K562 (cell line): ENCODE data around the gene ADNP2. TPM values are rescaled to one million over a fixed set of nuclear protein-coding genes. Genes with fewer than 3 reads are reported as not detected.

Experiments
- ARHGAP35 ChIP-seq: fragments of 450-650 bp; IDR thresholded peaks from 2 replicates; pipeline ENCODE4 v1.6.1; 2018; ENCODE audit not compliant: partially characterized antibody
- BRD9 ChIP-seq: fragments of 450-650 bp; IDR thresholded peaks from 2 replicates; pipeline ENCODE4 v1.6.1; 2018; ENCODE audit warnings: low read depth; ENCODE audit not compliant: partially characterized antibody
- MBD1 ChIP-seq: fragments of 250-450 bp; sonication (Bioruptor Pico); IDR thresholded peaks from 2 replicates; pipeline ENCODE4 v1.8.0; 2022; ENCODE audit warnings: inconsistent platforms
- NUFIP1 ChIP-seq: fragments of 450-650 bp; IDR thresholded peaks from 2 replicates; pipeline ENCODE4 v1.6.1; 2018; ENCODE audit not compliant: partially characterized antibody
- SETDB1 ChIP-seq: IDR thresholded peaks from one replicate; pipeline ENCODE4 v1.6.1; 2012; ENCODE audit warnings: low read length, control low read depth, inconsistent platforms
- ZKSCAN3 ChIP-seq: fragments of 250-450 bp; sonication (Bioruptor Pico); IDR thresholded peaks from 2 replicates; pipeline ENCODE4 v1.4.0; 2020
- ZNF23 ChIP-seq: fragments of 250-450 bp; sonication (Bioruptor Pico); IDR thresholded peaks from 2 replicates; pipeline ENCODE4 v1.4.0; 2020; ENCODE audit warnings: mild to moderate bottlenecking
- ZNF699 ChIP-seq: fragments of 250-450 bp; sonication (Bioruptor Pico); IDR thresholded peaks from 2 replicates; pipeline ENCODE4 v1.8.0; 2021; ENCODE audit warnings: mild to moderate bottlenecking, moderate library complexity; ENCODE audit not compliant: insufficient replicate concordance
- polyA plus RNA-seq, 8 experiments: library from polyadenylated mRNA; depleted of rRNA in 4 of 8; stranded (reverse) in 5 of 8; unstranded in 3 of 8; fragments of >200 nt; fragmentation: Nextera tagmentation in 2 of 8; fragmentation: Illumina TruSeq in 1 of 8; extraction: Ambion mirVana in 2 of 8; extraction: Trizol in 1 of 8; gene quantifications; 2 replicates each; pipeline versions ENCODE4 v1.2.1 to v1.2.3, GENCODE V29; 2011 to 2014; ENCODE audit warnings: inconsistent platforms in 1 of 8, missing spikeins in 1 of 8
- total RNA-seq, 7 experiments: library from RNA; depleted of rRNA in 6 of 7; stranded (reverse); fragments of >200 nt in 6 of 7; fragmentation: Illumina TruSeq in 2 of 7; extraction: Trizol in 2 of 7; gene quantifications; 2 replicates each; pipeline versions ENCODE4 v1.2.1 to v1.2.3, GENCODE V29; 2011 to 2021; ENCODE audit warnings: low replicate concordance in 1 of 7
- TF ChIP-seq, protein P1 (sequence below): sonication (generic); formaldehyde crosslinking; IDR thresholded peaks from 2 replicates; pipeline ENCODE4 v1.8.0; 2022; ENCODE audit warnings: mild to moderate bottlenecking, missing genetic modification reagents

Gene ADNP2
- total and polyA plus RNA-seq, 9 of the 15 experiments (the other 6 are each of a cell fraction or from before 2014, with no cell fraction given): 5.8 to 24.3 (median 16.0) TPM

GRCh38 chr18:80137976-80138375 lies 28.9 kb downstream of the ADNP2 start (continued):
- TF ChIP-seq, protein P1, sequence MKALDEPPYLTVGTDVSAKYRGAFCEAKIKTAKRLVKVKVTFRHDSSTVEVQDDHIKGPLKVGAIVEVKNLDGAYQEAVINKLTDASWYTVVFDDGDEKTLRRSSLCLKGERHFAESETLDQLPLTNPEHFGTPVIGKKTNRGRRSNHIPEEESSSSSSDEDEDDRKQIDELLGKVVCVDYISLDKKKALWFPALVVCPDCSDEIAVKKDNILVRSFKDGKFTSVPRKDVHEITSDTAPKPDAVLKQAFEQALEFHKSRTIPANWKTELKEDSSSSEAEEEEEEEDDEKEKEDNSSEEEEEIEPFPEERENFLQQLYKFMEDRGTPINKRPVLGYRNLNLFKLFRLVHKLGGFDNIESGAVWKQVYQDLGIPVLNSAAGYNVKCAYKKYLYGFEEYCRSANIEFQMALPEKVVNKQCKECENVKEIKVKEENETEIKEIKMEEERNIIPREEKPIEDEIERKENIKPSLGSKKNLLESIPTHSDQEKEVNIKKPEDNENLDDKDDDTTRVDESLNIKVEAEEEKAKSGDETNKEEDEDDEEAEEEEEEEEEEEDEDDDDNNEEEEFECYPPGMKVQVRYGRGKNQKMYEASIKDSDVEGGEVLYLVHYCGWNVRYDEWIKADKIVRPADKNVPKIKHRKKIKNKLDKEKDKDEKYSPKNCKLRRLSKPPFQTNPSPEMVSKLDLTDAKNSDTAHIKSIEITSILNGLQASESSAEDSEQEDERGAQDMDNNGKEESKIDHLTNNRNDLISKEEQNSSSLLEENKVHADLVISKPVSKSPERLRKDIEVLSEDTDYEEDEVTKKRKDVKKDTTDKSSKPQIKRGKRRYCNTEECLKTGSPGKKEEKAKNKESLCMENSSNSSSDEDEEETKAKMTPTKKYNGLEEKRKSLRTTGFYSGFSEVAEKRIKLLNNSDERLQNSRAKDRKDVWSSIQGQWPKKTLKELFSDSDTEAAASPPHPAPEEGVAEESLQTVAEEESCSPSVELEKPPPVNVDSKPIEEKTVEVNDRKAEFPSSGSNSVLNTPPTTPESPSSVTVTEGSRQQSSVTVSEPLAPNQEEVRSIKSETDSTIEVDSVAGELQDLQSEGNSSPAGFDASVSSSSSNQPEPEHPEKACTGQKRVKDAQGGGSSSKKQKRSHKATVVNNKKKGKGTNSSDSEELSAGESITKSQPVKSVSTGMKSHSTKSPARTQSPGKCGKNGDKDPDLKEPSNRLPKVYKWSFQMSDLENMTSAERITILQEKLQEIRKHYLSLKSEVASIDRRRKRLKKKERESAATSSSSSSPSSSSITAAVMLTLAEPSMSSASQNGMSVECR: no peak
- TF ChIP-seq ZNF23 (CRISPR knock-in tag) (no peak), NUFIP1 (no peak), ARHGAP35 (no peak), ZNF699 (no peak), ZKSCAN3 (CRISPR knock-in tag) (no peak), BRD9 (no peak), MBD1 (CRISPR knock-in tag) (no peak), SETDB1 (no peak)
